GM12892 (cell line): ENCODE measurements around the gene RPL19.

Experiments
- POLR2A ChIP-seq: IDR thresholded peaks from 2 replicates; pipeline ENCODE4 v1.6.1; 2011; ENCODE audit warnings: low read depth, low read length, control low read depth
- POLR2AphosphoS5 ChIP-seq: IDR thresholded peaks from 2 replicates; pipeline ENCODE4 v1.6.1; 2011; ENCODE audit warnings: low read depth, low read length, control low read depth
- TAF1 ChIP-seq: IDR thresholded peaks from 2 replicates; pipeline ENCODE4 v1.6.1; 2011; ENCODE audit warnings: low read depth, mild to moderate bottlenecking, control low read depth, low read length, borderline replicate concordance

DNA sequence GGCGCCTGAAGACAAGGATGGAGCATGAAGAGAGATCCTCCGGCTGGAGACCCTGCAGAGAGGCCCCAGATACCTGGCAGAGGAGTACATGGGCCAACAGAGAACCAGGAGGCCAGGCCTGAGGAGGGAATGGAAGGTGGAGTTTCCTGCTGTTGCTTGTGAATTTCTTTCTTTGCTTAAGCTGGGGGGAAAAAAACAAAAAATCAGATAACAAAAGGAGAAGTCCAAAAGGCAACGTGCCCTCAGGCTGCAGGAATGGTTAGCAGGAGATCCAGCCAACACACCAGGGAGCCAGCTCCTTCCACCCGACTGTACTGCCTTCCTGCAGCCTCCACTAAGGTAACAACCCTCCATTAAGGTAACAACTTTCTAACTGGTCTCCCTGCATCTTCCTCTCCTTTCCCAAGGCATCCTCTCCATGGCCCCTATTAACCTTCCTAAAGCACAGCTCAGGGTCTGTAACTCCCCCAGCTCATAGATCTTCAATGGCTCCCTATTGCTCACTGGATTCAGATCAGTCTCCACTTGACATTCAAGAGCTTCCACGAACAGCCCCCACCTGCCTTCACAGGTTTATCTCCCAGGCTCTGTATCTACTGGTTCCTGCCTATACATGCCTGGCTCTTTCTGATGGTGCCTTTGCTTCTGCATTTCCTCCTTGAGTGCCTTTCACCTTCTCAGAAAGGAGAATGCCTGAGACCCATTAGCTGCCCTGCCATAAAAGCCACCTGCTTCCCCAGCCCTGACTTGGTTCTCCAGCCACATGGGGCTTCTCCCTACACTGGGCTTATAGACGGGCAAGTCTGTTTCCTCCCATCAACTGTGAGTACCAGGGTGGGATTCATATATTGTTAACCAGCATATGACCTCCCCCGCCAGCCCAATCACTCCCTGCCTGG is 33.4 kb upstream of the RPL19 start:
- TF ChIP-seq POLR2A = no peak
- no peak for TF ChIP-seq POLR2AphosphoS5
- TF ChIP-seq TAF1 = no peak
